ENCODE measurements around the gene TOR1A.
"Not testable (repeated sequence)": the region's sequence is repeated elsewhere in the genome, so short reads cannot be mapped to it uniquely, and the experiment has no call there.

Gene TOR1A

DNA sequence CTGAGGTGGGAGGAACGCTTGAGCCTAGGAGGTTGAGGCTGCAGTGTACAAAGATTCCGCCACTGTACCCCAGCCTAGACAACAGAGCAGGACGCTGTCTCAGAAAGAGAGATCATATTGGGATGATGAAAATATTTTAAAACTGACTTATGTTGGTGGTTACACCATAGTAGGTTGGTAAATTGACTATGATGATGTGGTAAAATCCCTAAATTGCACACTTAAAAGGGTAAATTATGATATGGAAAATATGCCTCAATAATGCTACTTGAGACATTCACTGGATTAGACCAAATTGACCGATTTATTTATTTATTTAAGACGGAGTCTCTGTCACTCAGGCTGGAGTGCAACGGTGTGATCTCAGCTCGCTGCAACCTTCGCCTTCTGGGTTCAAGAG is 42.8 kb downstream of the TOR1A start:
- DNase-seq (ENCODE audit: low read depth in 2 of 2), result no peak

DNA sequence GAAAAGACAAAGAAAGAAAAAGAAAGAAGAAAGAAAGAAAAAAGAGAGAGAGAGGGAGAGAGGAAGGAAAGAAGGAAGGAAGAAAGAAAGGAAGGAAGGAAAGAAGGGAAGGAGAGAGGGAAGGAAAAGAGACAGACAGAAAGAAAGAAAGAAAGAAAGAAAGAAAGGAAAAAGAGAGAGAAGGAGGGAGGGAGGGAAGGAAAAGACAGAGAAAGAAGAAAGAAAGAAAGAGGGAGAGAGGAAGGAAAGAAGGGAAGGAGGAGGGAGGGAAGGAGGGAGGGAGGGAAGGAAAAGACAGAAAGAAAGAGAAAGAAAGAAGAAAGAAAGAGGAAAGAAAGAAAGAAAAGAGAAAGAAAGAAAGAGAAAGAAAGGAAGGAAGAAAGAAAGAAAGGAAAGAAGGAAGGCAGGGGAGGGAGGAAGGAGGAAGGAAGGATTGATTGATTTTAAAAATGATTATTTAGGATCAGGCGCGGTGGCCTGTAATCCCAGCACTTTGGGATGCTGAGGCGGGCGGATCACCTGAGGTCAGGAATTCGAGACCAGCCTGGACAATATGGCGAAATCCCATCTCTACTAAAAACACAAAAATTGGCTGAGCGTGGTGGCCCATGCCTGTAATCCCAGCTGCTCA is 44.3 kb downstream of the TOR1A start:
- DNase-seq (ENCODE audit: low read depth in 2 of 2), result no peak

DNA sequence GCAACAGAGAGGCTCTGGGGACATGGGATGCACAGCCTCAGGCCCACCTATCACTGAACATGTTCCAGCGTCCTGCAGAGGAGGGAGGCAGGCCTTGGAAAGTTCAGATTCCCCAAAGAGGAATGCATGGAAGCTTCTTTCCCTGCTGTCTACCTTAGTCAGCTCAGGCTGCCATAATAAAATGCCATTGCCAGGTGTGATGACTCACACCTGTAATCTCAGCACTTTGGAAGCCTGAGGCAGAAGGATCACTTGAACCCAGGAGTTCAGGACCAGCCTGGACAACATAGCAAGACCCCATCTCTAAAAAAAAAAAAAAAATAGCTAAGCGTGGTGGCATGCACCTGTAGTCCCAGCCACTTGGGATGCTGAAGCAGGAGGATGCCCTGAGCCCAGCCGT is 45.5 kb downstream of the TOR1A start:
- DNase-seq (ENCODE audit: low read depth in 2 of 2), result no peak

DNA sequence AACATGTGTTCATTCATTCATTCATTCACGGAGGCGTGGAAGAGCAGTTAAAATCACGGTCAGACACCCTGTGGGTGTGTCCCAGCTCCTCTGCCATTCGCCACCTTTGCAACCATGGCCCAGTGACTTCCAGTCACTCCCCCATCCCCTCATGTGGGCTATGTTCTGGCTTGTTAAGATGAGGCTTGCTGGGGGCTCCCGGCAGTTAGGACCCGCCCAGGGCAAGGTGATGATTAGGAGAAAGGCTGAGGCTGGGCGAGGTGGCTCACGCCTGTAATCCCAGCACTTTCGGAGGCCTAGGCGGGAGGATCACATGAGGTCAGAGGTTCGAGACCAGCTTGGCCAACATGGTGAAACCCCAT is 46.2 kb downstream of the TOR1A start:
- DNase-seq (ENCODE audit: low read depth in 2 of 2), result no peak

DNA sequence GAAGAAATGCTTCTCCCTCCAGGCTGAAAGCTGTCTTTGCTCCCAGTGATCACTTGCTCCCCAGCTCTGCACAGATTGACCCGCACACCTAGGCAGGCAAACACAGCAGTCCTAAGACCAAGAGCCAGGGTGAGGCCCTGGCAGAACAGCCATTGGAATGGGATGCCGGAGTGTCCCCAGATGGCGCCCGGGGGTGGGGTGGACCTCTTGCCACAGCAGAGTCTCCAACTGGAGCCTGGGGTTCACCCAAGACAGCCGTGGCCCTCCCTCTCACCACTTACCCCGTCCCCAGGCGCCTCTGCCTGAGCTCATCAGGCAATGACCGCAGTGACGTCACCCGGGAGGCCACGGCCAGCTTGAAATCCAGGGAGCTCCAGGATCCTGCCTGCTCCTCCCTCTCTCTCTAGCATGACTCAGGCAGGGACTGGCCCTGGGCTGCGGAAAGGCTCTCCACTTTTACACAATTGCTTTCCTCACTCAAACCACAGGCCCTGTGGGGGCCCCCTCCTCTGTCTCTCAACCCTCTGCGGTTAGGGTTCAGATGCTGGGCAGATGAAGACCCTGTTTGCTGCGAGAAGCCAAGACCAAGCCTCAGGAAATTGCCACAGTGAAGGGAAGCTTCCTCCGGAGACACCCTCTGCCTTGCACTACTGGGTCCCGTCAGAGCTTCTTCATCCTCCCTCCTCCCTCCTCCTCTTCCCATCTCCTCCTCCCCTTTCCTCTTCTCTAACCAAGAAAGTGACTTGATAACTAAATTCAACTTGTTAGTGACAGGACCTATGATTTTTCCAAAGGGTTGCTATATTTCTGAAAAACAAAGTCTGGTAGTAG is 46.8 kb downstream of the TOR1A start:
- DNase-seq (ENCODE audit: low read depth in 2 of 2), result no peak

DNA sequence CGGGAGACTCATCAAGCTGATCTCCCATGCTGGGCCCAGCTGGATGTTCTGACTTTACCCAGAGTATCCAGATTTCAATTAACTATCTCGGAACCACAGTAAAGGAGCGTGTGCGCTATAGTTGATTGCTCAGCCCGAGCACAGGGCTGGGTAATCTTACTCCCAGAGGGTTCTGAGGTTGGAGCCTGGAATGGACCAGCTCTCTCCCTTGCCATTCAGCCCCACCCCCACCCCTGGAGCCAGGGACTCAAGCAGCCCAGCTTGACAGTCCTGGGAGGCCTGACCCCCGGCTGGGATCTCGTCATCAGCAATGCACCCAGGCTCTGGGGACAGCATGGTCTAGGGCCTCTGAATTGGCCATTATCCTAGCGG is 47.4 kb downstream of the TOR1A start:
- no peak for DNase-seq (ENCODE audit: low read depth in 2 of 2)

DNA sequence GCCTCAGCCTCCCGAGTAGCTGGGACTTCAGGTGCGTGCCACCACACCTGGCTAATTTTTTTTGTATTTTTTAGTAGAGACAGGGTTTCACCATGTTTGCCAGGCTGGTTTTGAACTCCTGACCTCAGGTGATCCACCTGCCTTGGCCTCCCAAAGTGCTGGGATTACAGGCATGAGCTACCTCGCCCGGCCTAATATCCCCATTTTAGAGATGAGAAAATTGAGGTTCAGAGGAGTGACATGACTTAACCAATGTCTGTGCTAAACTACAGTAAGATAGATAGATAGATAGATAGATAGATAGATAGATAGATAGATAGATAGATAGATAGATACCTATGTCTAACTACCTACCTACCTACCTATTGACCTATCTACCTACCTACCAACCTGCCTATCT is 47.8 kb downstream of the TOR1A start:
- DNase-seq (ENCODE audit: low read depth in 2 of 2), result not testable (repeated sequence)

DNA sequence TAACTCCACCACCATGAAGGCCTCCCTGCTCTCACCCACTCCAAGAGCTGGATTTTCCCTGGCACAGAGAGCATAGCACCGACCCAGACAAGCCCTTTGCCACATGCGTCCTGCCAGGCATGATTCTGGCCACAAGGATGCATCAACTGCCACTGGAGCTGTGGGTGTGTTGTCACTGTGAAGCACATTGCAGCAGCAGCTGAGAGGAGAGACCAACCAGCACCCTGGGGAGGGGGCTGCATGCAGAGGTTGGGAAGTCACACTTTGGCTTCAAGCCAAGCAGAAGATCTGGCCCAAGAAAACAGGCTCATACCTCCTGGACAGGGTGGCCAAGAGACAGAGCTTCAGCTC is 48.5 kb downstream of the TOR1A start:
- DNase-seq (ENCODE audit: low read depth in 2 of 2), result no peak

DNA sequence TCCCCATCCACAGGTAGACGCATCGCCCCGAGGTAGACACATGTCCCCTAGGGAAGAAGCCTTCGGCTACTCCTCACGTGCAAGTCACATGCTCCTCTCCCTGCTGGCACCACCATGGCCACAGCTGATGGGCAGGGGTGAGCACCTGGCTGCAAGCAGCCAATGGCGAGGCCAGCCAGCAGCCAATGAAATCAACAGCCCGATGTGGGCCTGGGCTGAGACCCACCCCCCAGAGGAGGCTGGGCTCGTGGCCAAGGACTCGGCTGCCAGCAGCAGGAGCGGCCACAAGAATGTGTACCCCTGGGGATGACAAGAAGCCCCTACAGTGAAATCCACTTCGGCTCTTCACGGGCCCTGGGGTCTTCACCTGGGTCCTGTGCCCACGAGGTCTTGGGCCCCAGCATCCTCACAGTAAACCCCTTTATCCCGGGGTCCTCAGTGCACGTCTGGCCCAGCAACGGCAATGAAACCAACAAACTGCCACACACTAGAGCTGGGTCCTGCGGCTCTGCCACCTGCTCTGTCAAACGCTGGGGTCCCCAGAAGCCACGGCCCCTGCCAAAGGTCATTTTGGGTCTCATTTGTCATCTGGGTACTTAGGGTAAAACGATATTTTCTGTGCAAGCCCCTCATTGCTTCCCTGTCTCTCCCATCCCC is 49.0 kb downstream of the TOR1A start:
- DNase-seq (ENCODE audit: low read depth in 2 of 2), result no peak

DNA sequence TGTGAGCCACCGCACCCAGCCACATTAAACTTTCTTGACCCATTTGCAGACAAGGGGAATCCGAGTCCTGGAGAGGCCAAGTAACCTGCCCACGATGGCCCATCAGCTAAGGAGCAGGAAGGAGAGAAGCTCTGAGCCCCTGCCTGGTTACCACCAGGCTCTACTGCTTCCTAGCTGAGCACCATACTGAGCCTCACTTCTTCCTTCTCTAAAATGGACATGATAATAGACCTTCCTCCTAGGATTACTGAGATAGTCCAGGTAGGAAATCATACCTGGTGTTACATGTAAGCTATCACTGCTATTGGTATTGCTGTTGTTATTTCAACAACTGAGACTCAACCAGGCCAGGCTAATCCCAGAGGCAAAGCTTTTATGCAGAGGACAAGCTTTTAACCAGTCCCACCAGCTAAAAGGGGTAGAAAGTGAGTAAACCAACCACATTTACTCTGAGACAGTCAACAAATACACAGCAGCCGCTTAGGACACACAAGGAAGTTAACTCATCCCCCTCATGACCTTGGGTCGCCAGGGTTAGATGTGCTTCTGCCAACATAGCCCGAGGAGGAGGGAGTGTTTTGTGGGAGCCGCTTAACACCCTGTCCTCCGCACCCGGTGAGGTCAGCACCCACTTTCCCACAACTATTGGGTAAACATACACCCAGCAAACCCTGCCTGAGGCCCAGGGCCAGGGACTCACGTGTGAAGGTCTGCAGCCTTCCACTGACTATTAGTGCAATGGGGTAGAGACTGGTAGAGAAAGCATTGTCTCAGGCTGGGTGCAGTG is 50.5 kb downstream of the TOR1A start:
- DNase-seq (ENCODE audit: low read depth in 2 of 2), result no peak

DNA sequence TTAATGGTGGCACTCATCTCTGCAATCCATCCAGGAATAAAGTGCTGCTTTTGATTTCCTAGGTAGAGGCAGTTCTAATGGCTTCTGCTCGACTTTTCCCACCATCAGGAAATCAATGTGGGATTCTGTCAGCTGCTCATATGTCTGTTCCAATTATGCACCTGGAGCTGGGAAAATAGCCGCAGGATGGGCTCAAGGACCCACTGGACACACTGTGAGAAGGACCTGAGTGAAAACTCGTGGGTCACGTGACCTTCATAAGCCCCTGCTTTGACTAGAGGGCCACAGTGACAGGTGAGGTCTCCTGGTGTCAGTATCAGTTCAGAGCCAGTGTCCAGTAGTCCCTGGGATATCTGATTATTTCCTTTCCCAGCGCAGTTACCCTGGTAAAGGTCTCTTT is 53.2 kb downstream of the TOR1A start:
- DNase-seq (ENCODE audit: low read depth in 2 of 2), result no peak

DNA sequence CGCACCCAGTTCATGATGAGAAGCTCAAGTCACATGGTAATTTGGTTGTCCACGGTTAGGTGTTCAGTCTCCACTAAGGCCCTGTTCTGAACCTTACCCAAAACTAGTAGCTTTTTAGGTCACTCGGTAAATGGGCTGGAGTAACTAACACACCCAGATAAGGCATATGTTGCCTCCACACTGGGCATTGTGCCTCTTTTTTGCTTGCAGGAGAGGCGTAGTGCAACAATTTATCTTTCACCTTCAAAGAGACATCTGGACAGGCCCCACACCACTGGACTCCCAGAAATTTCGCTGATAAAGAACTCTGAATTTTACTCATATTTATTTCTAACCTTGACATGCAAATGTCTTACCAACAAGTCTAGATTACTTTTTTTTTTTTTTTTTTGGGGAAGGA is 54.3 kb downstream of the TOR1A start:
- no peak for DNase-seq (ENCODE audit: low read depth in 2 of 2)

DNA sequence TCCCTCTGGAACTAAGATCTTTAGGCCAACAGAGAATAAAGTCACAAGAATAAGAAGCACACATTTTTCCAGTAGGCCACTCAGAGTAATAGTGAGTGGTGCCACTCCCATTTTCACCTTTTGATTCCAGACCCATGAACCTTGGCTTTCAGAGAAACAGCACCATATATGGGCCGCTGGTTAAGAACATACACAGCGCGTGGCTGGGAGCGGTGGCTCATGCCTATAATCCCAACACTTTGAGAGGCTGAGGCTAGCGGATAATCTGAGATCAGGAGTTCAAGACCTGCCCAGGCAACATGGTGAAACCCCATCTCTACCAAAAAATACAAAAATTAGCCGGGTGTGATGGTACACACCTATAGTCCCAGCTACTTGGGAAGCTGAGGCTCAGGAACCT is 55.5 kb downstream of the TOR1A start:
- DNase-seq (ENCODE audit: low read depth in 2 of 2), result no peak

DNA sequence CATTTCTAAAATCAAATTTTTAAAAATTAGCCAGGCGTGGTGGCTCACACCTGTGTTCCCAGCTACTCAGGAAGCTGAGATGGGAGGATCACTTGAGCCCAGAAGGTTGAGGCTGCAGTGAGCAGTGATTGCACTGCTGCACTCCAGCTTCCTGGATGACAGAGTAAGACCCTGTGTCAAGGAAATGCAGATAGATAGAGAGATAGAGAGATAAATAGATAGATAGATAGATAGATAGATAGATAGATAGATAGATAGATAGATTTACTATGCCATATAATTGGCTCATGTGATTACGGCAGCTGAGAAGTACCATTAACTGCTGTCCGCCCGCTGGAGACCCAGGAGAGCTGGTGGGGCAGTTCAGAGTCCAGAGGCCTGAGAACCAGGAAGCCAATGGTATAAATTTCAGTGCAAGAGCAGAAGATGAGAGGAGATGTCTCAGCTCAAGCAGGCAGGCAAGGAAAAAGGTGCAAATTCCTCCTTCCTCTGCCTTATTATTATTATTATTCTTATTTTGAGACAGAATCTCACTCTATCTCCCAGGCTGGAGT is 58.1 kb downstream of the TOR1A start:
- DNase-seq (ENCODE audit: low read depth in 2 of 2), result no peak

DNA sequence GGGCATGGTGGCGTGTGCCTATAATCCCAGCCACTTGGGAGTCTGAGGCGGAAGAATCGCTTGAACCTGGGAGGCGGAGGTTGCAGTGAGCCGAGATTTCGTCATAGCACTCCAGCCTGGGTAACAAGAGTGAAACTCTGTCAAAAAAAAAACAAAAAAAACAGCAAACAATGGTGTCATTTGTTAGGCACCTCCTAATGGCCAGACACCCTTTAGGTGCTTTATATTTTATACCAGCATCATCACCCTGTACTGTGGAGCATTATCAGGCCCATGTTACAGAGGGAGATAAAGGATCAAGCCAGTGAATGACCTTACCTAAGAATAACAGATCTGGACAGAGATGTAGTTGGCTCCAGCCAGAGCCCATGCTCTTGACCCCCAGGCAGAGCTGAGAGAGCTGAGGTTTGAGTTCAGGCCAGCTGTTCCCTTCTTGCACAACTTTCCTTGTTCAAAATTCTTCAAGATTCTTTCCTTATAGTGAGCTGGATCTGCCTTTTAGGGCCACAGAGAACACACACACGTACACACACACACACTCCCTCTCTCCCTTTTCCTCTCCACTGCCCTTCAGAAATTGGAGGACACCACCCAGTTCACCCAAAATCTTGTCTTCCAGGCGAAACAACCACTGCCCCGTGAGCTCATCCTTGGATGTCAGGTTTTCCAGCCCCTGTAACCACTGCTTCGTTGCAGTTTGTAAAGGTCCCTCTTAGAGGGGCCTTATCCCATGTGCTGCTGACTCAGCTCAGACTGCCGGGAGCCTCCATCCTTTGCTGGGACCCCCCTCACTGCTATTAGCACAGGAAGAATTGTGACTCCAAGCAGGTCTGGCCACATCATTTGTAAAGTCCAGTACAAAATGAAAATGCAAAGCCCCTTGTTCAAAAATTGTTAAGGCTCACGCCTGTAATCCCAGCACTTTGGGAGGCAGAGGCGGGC is 60.7 kb downstream of the TOR1A start:
- DNase-seq (ENCODE audit: low read depth in 2 of 2), result no peak
